HG03280 (cell line): Measurements from ENCODE around the gene RASAL2.

ENCODE experiments used
- ATAC-seq: cut with Tn5 transposase; IDR thresholded peaks from one replicate; pipeline ENCODE4 v1.9.1; 2021; ENCODE audit warnings: mild to moderate bottlenecking, moderate library complexity; ENCODE audit not compliant: unreplicated experiment

RASAL2 gene

GRCh38 chr1:178483251-178483957 is 389.5 kb downstream of the RASAL2 start:
- no peak for ATAC-seq

GRCh38 chr1:178484698-178485225 is 390.9 kb downstream of the RASAL2 start:
- no peak for ATAC-seq

- no peak for ATAC-seq
Measured at GRCh38 chr1:178485541-178485981, 391.7 kb downstream of the RASAL2 start.

GRCh38 chr1:178486100-178487069 is 392.5 kb downstream of the RASAL2 start:
- ATAC-seq, result no peak

GRCh38 chr1:178487070-178487615 is 393.2 kb downstream of the RASAL2 start:
- no peak for ATAC-seq

- ATAC-seq, result no peak
Measured at GRCh38 chr1:178488393-178488792, 394.5 kb downstream of the RASAL2 start.

- no peak for ATAC-seq
Measured at GRCh38 chr1:178489399-178489798, 395.5 kb downstream of the RASAL2 start.

GRCh38 chr1:178490136-178490535 is 396.2 kb downstream of the RASAL2 start:
- no peak for ATAC-seq

- ATAC-seq, result no peak
Measured at GRCh38 chr1:178490967-178491366, 397.1 kb downstream of the RASAL2 start.

- no peak for ATAC-seq
Measured at GRCh38 chr1:178491721-178492120, 397.8 kb downstream of the RASAL2 start.

- ATAC-seq, result no peak
Measured at GRCh38 chr1:178492341-178492740, 398.4 kb downstream of the RASAL2 start.

- no peak for ATAC-seq
Measured at GRCh38 chr1:178493301-178493741, 399.4 kb downstream of the RASAL2 start.

GRCh38 chr1:178494569-178494971 is 400.7 kb downstream of the RASAL2 start:
- ATAC-seq, result no peak

- ATAC-seq, result no peak
Measured at GRCh38 chr1:178495158-178495557, 401.3 kb downstream of the RASAL2 start.

- no peak for ATAC-seq
Measured at GRCh38 chr1:178495741-178496409, 402.0 kb downstream of the RASAL2 start.

- no peak for ATAC-seq
Measured at GRCh38 chr1:178496410-178497135, 402.7 kb downstream of the RASAL2 start, which contains the start of gene CLEC20A. Gene CLEC20A, minus strand, starts transcription at chr1:178496964. Its CDS starts 25 bp downstream, at chr1:178496939.

- ATAC-seq, result no peak
Measured at GRCh38 chr1:178497903-178498478, 404.1 kb downstream of the RASAL2 start.

GRCh38 chr1:178498896-178499675 is 405.2 kb downstream of the RASAL2 start:
- no peak for ATAC-seq
